Measurements from ENCODE around the gene PCDHGA4. TPM values are rescaled to one million over a fixed set of nuclear protein-coding genes. Genes with fewer than 3 reads are reported as not detected.

PCDHGA4 gene
- polyA plus RNA-seq, 6 donors from 2014 or later, result 0.14 to 0.16 TPM; not detected in 4

DNA sequence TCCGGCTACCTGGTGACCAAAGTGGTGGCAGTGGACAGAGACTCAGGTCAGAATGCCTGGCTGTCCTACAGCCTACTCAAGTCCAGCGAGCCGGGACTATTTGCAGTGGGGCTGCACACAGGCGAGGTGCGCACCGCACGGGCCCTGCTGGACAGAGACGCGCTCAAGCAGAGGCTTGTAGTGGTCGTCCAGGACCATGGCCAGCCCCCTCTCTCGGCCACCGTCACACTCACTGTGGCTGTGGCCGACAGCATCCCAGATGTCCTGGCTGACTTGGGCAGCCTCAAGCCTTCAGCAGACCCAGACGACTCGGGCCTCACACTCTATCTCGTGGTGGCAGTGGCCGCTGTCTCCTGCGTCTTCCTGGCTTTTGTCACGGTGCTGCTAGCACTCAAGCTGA is 2.1 kb downstream of the PCDHGA4 start:
- peaks cover 17 to 54% of the 10 kb centered on the region in 2 donors for H3K36me3 Mint-ChIP-seq
- H3K27me3 Mint-ChIP-seq, result peaks cover 63 to 92% (median 81%) of the 10 kb centered on the region in 3 donors
- ATAC-seq (ENCODE audit: low read depth in 2 of 2) (no peak), DNase-seq (no peak)
- H3K4me1 Mint-ChIP-seq, result peaks cover 0 to 4% (median 0%) of the 10 kb centered on the region in 3 donors
- peaks cover 20 to 75% (median 51%) of the 10 kb centered on the region in 7 donors for H3K9me3 Mint-ChIP-seq
- H3K4me3 Mint-ChIP-seq, result no peak overlapping the region
- H3K27ac Mint-ChIP-seq, result no peak overlapping the region

DNA sequence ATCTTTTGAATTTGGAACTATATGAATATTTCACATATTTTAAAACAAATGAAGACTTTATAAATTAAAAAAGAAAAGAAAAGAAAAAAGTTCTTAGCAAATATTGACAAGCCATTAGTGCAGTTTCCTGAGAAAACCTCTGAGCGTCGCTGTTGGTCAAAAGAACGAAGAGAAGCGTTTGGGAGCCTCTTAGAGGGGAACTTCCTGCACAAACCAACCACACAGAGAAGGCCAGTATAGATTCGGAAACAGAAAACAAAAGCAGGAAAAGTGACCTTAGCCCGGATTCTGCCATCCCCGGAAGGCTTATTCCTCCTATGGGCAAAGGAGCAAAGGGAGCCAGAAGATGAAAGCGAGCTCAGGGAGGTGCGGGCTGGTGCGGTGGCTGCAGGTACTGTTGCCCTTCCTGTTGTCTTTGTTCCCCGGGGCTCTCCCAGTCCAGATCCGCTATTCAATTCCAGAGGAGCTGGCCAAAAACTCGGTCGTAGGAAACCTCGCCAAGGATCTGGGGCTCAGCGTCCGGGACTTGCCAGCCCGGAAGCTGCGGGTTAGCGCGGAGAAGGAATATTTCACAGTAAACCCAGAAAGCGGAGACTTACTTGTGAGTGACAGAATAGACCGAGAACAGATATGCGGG is 5.1 kb downstream of the PCDHGA4 start, which contains the start of gene PCDHGB2:
PCDHGB2 (plus strand) TSS at position 205 of the 637 bp plus-strand sequence; CDS start at position 347, 142 bp downstream.
- Mint-ChIP-seq H3K36me3 (peaks cover 26 to 65% of the 10 kb centered on the region in 2 donors), H3K27me3 (peaks cover 57 to 87% (median 75%) of the 10 kb centered on the region in 3 donors), H3K27ac (peak within 1 kb of the TSS in 5 of 6 donors; percentile 33 to 91 (median 65)), H3K4me3 (peak within 1 kb of the TSS; percentile 67 to 89 (median 84)), H3K9me3 (peaks cover 19 to 76% (median 66%) of the 10 kb centered on the region in 7 donors), H3K4me1 (peaks cover 0 to 12% (median 6%) of the 10 kb centered on the region in 3 donors)
- no peak for DNase-seq
- ATAC-seq (ENCODE audit: low read depth in 2 of 2), result peak; percentile 36 to 52

- ATAC-seq (ENCODE audit: low read depth in 2 of 2) (no peak), DNase-seq (no peak)
- Mint-ChIP-seq H3K4me3 (peak overlapping the region in 4 of 8 donors; percentile 33 to 88 (median 59)), H3K27ac (peak overlapping the region in 2 of 6 donors; percentile 23 to 89), H3K4me1 (peaks cover 0 to 12% (median 6%) of the 10 kb centered on the region in 3 donors), H3K27me3 (peaks cover 64 to 87% (median 76%) of the 10 kb centered on the region in 3 donors), H3K36me3 (peaks cover 26 to 66% of the 10 kb centered on the region in 2 donors), H3K9me3 (peaks cover 25 to 78% (median 69%) of the 10 kb centered on the region in 7 donors)
Measured at GRCh38 chr5:141360685-141361084, 5.9 kb downstream of the PCDHGA4 start.

- no peak for ATAC-seq (ENCODE audit: low read depth in 2 of 2)
- DNase-seq, result no peak
- Mint-ChIP-seq H3K4me3 (peak overlapping the region in 3 of 8 donors; percentile 10 to 34 (median 29)), H3K27ac (peak overlapping the region in 1 of 6 donors; percentile 56), H3K9me3 (peaks cover 22 to 80% (median 63%) of the 10 kb centered on the region in 7 donors), H3K4me1 (peaks cover 0 to 12% (median 6%) of the 10 kb centered on the region in 3 donors), H3K36me3 (peaks cover 26 to 60% of the 10 kb centered on the region in 2 donors), H3K27me3 (peaks cover 51 to 79% (median 71%) of the 10 kb centered on the region in 3 donors)
Measured at GRCh38 chr5:141362719-141363118, 7.9 kb downstream of the PCDHGA4 start.

- Mint-ChIP-seq H3K27ac (peak within 1 kb of the TSS in 2 of 6 donors; percentile 77 to 88), H3K4me1 (peaks cover 0 to 12% (median 6%) of the 10 kb centered on the region in 3 donors), H3K4me3 (peak within 1 kb of the TSS in 3 of 8 donors; percentile 38 to 70 (median 65)), H3K9me3 (peaks cover 17 to 77% (median 60%) of the 10 kb centered on the region in 7 donors), H3K27me3 (peaks cover 50 to 76% (median 75%) of the 10 kb centered on the region in 3 donors), H3K36me3 (peaks cover 26 to 54% of the 10 kb centered on the region in 2 donors)
- DNase-seq (no peak), ATAC-seq (ENCODE audit: low read depth in 2 of 2) (no peak)
Measured at GRCh38 chr5:141363952-141364660, 9.3 kb downstream of the PCDHGA4 start, which contains the start of gene PCDHGA5. PCDHGA5 (plus strand) TSS chr5:141364162; CDS start chr5:141364331, 169 bp downstream.

- Mint-ChIP-seq H3K4me1 (peaks cover 6 to 12% (median 12%) of the 10 kb centered on the region in 3 donors), H3K36me3 (peaks cover 13 to 49% of the 10 kb centered on the region in 2 donors), H3K27me3 (peaks cover 44 to 72% (median 71%) of the 10 kb centered on the region in 3 donors), H3K27ac (peak overlapping the region in 2 of 6 donors; percentile 69 to 73), H3K4me3 (peak overlapping the region in 1 of 8 donors; percentile 47), H3K9me3 (peaks cover 16 to 67% (median 52%) of the 10 kb centered on the region in 7 donors)
- ATAC-seq (ENCODE audit: low read depth in 2 of 2), result no peak
- DNase-seq, result no peak
Measured at GRCh38 chr5:141366016-141366896, 11.4 kb downstream of the PCDHGA4 start.

DNA sequence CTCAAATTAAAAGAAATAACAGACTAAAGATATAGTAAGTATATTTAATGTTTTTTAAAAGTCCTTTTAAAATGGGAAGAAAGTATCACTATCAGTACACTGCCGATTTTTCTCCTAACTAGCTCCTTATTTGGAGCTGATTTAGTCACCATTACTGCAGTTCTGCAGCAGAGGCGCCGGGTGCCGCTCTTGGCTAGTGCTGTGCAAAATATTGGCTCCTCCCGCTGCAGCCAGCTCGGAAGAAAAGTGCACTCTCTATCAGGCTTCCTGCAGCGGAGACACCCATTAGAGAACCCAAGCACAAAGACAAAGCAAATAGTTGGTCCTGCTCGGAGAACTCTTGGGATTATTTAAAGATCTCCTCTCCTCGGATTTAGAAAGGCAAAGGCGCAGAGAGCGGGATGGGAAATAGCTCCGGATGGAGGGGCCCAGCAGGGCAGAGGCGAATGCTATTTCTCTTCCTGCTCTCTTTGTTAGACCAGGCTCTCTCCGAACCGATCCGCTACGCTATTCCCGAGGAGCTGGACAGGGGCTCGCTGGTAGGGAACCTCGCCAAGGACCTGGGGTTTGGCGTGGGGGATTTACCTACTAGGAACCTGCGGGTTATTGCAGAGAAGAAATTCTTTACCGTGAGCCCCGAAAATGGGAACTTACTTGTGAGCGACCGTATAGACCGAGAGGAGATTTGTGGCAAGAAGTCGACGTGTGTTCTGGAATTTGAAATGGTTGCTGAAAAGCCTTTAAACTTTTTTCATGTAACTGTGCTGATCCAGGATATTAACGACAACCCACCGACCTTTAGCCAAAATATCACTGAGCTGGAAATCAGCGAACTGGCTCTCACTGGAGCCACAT is 15.4 kb downstream of the PCDHGA4 start, which contains the start of gene PCDHGB3:
PCDHGB3 (plus strand) TSS at position 249 of the 855 bp plus-strand sequence; CDS start at position 402, 153 bp downstream.
- Mint-ChIP-seq H3K27ac (peak within 1 kb of the TSS in 2 of 6 donors; percentile 18 to 32), H3K36me3 (peaks cover 4 to 37% of the 10 kb centered on the region in 2 donors), H3K9me3 (peaks cover 14 to 61% (median 44%) of the 10 kb centered on the region in 7 donors), H3K4me3 (peak within 1 kb of the TSS; percentile 44 to 85 (median 78)), H3K4me1 (peaks cover 4 to 6% (median 6%) of the 10 kb centered on the region in 3 donors), H3K27me3 (peaks cover 54 to 79% (median 67%) of the 10 kb centered on the region in 3 donors)
- DNase-seq, result no peak
- peak; percentile 56 to 70 for ATAC-seq (ENCODE audit: low read depth in 2 of 2)

- Mint-ChIP-seq H3K9me3 (peaks cover 8 to 58% (median 45%) of the 10 kb centered on the region in 7 donors), H3K4me1 (peaks cover 4 to 6% (median 6%) of the 10 kb centered on the region in 3 donors), H3K4me3 (peak overlapping the region in 1 of 8 donors; percentile 59)
Measured at GRCh38 chr5:141371572-141372475, 17.0 kb downstream of the PCDHGA4 start.

GRCh38 chr5:141373673-141374317 is 19.0 kb downstream of the PCDHGA4 start, which contains the start of gene PCDHGA6:
PCDHGA6 (plus strand) TSS chr5:141373891; CDS start chr5:141374084, 193 bp downstream.
- Mint-ChIP-seq H3K27me3 (peaks cover 44 to 66% (median 44%) of the 10 kb centered on the region in 3 donors), H3K27ac (peak within 1 kb of the TSS in 1 of 6 donors; percentile 30), H3K9me3 (peaks cover 8 to 67% (median 45%) of the 10 kb centered on the region in 7 donors), H3K36me3 (peaks cover 8 to 30% of the 10 kb centered on the region in 2 donors), H3K4me3 (peak within 1 kb of the TSS in 5 of 8 donors; percentile 5 to 57 (median 29)), H3K4me1 (peaks cover 4 to 6% (median 6%) of the 10 kb centered on the region in 3 donors)
- ATAC-seq (ENCODE audit: low read depth in 2 of 2), result no peak
- DNase-seq, result no peak

More at GRCh38 chr5:141371572-141372475, 17.0 kb downstream of the PCDHGA4 start:
- peak overlapping the region in 1 of 6 donors; percentile 47 for H3K27ac Mint-ChIP-seq
- H3K27me3 Mint-ChIP-seq, result peaks cover 47 to 76% (median 53%) of the 10 kb centered on the region in 3 donors
- DNase-seq (no peak), ATAC-seq (ENCODE audit: low read depth in 2 of 2) (no peak)
- H3K36me3 Mint-ChIP-seq, result peaks cover 8 to 30% of the 10 kb centered on the region in 2 donors

DNA sequence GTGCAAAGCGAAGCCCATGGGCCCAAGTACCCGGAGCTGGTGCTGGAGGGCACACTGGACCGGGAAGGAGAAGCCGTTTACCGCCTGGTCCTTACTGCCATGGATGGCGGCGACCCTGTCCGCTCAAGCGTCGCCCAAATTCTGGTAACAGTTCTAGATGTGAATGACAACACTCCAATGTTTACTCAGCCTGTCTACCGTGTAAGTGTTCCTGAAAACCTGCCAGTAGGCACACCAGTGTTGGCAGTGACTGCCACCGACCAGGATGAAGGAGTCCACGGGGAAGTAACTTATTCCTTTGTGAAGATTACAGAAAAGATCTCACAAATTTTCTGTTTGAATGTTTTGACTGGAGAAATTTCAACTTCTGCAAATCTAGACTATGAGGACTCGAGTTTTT is 19.8 kb downstream of the PCDHGA4 start:
- DNase-seq, result no peak
- H3K4me3 Mint-ChIP-seq, result no peak overlapping the region

More for the DNA sequence above, 19.8 kb downstream of the PCDHGA4 start:
- Mint-ChIP-seq H3K9me3 (peaks cover 8 to 64% (median 45%) of the 10 kb centered on the region in 7 donors), H3K36me3 (peaks cover 8 to 30% of the 10 kb centered on the region in 2 donors), H3K4me1 (peaks cover 4 to 6% (median 6%) of the 10 kb centered on the region in 3 donors), H3K27ac (peak overlapping the region in 1 of 6 donors; percentile 30), H3K27me3 (peaks cover 39 to 69% (median 41%) of the 10 kb centered on the region in 3 donors)
- ATAC-seq (ENCODE audit: low read depth in 2 of 2), result no peak
